ENCODE measurements around the gene CMTM4. TPM values are rescaled to one million over a fixed set of nuclear protein-coding genes. Genes with fewer than 3 reads are reported as not detected.

CMTM4 gene
- polyA plus RNA-seq, 1 of the 3 experiments (the other 2 are of a cell fraction): 21.7 TPM

DNA sequence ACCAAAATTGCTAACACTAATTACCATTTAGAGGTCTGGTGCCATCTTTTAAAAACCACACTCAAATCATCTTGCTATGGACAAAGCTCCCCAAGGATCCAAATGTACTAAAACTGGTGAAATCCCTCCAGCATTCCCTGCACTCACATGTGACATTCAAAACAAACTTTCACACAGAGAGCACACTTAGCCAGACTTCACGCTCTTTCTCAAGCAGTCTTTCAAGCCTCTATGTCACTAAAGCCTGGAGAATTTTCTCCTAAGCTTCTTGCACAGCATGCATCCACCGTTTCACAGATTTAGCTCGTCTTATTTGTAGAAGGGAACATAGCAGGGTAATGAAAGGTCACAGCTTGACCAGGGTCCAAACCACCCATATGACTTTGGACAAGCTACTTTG is 72.8 kb downstream of the CMTM4 start:
- Histone ChIP-seq H3K9ac (no peak overlapping the region), H3K4me2 (no peak overlapping the region), H3K27ac (ENCODE audit: low read depth in 2 of 2, low read length in 1 of 2) (no peak overlapping the region), H3K9me3 (no peaks in the 10 kb centered on the region), H3F3A (replicated peaks; ENCODE audit: insufficient read depth) (peaks cover 7% of the 10 kb centered on the region), H3K4me1 (ENCODE audit: control insufficient read depth in 1 of 2, insufficient read depth in 2 of 2, low read depth in 1 of 2, low read length in 1 of 2) (peaks cover under 1 to 18% of the 10 kb centered on the region in 2 experiments; a peak in 3 of 4 replicates), H3K9me2 (no peaks in the 10 kb centered on the region), H2AFZ (ENCODE audit: low read depth) (no peak overlapping the region), H4K20me1 (ENCODE audit: insufficient read depth) (no peaks in the 10 kb centered on the region), H3K36me3 (replicated peaks in 1 of 2; ENCODE audit: control insufficient read depth in 1 of 2, insufficient read depth in 2 of 2, low read length in 1 of 2) (peaks cover 0 to 11% of the 10 kb centered on the region in 2 experiments), H3K27me3 (ENCODE audit: insufficient read depth) (no peaks in the 10 kb centered on the region), H3K79me2 (ENCODE audit: insufficient read depth) (no peaks in the 10 kb centered on the region), H3K4me3 (ENCODE audit: low read depth in 2 of 2, low read length in 1 of 2) (no peak overlapping the region)
- POLR2A ChIA-PET: no interaction called here
- DNase-seq: no peak
- TF ChIP-seq SMC3 (IDR thresholded peaks at IDR 0.05; ENCODE audit: low read depth, low read length) (no peak), MXI1 (IDR thresholded peaks at IDR 0.05; ENCODE audit: low read depth, low read length) (no peak), RXRA (IDR thresholded peaks at IDR 0.05; ENCODE audit: borderline replicate concordance, low read depth) (no peak), EP300 (IDR thresholded peaks at IDR 0.05; ENCODE audit: borderline replicate concordance in 1 of 2, low read depth in 1 of 2, low read length in 1 of 2) (no peak), GATA2 (CRISPR knock-in tag; IDR thresholded peaks at IDR 0.05) (no peak)
- TF ChIP-seq, protein P1, sequence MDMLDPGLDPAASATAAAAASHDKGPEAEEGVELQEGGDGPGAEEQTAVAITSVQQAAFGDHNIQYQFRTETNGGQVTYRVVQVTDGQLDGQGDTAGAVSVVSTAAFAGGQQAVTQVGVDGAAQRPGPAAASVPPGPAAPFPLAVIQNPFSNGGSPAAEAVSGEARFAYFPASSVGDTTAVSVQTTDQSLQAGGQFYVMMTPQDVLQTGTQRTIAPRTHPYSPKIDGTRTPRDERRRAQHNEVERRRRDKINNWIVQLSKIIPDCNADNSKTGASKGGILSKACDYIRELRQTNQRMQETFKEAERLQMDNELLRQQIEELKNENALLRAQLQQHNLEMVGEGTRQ (IDR thresholded peaks at IDR 0.05; ENCODE audit: borderline replicate concordance, low read depth, low read length): no peak
- TF ChIP-seq, protein P2, sequence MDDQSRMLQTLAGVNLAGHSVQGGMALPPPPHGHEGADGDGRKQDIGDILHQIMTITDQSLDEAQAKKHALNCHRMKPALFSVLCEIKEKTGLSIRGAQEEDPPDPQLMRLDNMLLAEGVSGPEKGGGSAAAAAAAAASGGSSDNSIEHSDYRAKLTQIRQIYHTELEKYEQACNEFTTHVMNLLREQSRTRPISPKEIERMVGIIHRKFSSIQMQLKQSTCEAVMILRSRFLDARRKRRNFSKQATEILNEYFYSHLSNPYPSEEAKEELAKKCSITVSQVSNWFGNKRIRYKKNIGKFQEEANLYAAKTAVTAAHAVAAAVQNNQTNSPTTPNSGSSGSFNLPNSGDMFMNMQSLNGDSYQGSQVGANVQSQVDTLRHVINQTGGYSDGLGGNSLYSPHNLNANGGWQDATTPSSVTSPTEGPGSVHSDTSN (IDR thresholded peaks at IDR 0.05): no peak
- CTCF ChIA-PET: interaction anchor here (1.0 to 2.8 kb wide), 3 partner anchors 16 to 249 kb away, joined by 3 to 26 read pairs (median 8); no protein-coding TSS in a partner anchor
- 94% methylated on average over 3 of the region's 3 CpGs for WGBS (ENCODE audit: low lambda C conversion rate)

DNA sequence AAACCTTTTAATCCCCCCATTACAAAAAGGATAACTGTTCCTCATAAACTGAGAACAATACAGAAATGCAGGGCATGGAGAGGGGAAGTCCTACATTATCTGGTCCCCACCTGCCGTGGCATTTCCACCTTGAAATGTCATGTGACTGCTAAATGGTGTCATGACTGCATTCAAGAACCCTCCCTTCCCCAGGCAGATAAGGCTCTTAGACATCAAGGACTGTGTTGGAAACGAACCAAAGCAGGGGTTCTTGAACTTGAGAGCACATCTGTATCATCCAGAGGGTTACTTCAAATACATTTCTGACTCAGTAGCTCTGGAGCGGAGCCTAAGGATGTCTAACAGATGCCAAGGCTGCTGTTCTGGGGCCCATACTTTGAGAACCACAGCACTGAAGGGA is 73.7 kb downstream of the CMTM4 start:
- DNase-seq: no peak
- H3K79me2 ChIP-seq (ENCODE audit: insufficient read depth): no peaks in the 10 kb centered on the region
- CTCF ChIA-PET: interaction anchor here (1.0 to 2.8 kb wide), 2 partner anchors 15 to 28 kb away, joined by 3 to 26 read pairs; no protein-coding TSS in a partner anchor
- TF ChIP-seq POLR2AphosphoS5 (IDR thresholded peaks at IDR 0.05; ENCODE audit: low read depth, low read length) (no peak), MXI1 (IDR thresholded peaks at IDR 0.05; ENCODE audit: low read depth, low read length) (no peak), NRF1 (IDR thresholded peaks at IDR 0.05; ENCODE audit: low read depth, low read length) (no peak), FOSL2 (IDR thresholded peaks at IDR 0.05; ENCODE audit: borderline replicate concordance, low read depth) (no peak), CHD2 (IDR thresholded peaks at IDR 0.05; ENCODE audit: low read length, partially characterized antibody) (no peak), YY1 (IDR thresholded peaks at IDR 0.05; ENCODE audit: low read depth) (no peak), MEF2A (IDR thresholded peaks at IDR 0.05; ENCODE audit: borderline replicate concordance, low read depth) (no peak), TCF12 (IDR thresholded peaks at IDR 0.05) (no peak), TAF1 (IDR thresholded peaks at IDR 0.05; ENCODE audit: borderline replicate concordance, low read depth, low read length) (no peak), JUND (IDR thresholded peaks at IDR 0.05) (no peak), ELF1 (IDR thresholded peaks at IDR 0.05) (no peak), SIN3A (IDR thresholded peaks at IDR 0.05; ENCODE audit: borderline replicate concordance, low read depth, low read length) (no peak), FOXJ3 (CRISPR knock-in tag; IDR thresholded peaks at IDR 0.05) (no peak), EZH2phosphoT487 (IDR thresholded peaks at IDR 0.05; ENCODE audit: borderline replicate concordance, low read depth) (no peak), RAD21 (IDR thresholded peaks at IDR 0.05; ENCODE audit: low read length) (no peak)
- TF ChIP-seq, protein P3, sequence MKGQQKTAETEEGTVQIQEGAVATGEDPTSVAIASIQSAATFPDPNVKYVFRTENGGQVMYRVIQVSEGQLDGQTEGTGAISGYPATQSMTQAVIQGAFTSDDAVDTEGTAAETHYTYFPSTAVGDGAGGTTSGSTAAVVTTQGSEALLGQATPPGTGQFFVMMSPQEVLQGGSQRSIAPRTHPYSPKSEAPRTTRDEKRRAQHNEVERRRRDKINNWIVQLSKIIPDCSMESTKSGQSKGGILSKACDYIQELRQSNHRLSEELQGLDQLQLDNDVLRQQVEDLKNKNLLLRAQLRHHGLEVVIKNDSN (IDR thresholded peaks at IDR 0.05; ENCODE audit: borderline replicate concordance, low read depth): no peak
- TF ChIP-seq, protein P4, sequence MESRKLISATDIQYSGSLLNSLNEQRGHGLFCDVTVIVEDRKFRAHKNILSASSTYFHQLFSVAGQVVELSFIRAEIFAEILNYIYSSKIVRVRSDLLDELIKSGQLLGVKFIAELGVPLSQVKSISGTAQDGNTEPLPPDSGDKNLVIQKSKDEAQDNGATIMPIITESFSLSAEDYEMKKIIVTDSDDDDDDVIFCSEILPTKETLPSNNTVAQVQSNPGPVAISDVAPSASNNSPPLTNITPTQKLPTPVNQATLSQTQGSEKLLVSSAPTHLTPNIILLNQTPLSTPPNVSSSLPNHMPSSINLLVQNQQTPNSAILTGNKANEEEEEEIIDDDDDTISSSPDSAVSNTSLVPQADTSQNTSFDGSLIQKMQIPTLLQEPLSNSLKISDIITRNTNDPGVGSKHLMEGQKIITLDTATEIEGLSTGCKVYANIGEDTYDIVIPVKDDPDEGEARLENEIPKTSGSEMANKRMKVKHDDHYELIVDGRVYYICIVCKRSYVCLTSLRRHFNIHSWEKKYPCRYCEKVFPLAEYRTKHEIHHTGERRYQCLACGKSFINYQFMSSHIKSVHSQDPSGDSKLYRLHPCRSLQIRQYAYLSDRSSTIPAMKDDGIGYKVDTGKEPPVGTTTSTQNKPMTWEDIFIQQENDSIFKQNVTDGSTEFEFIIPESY (IDR thresholded peaks at IDR 0.05; ENCODE audit: borderline replicate concordance, low read depth): no peak
- H3K36me3 ChIP-seq (replicated peaks in 1 of 2; ENCODE audit: control insufficient read depth in 1 of 2, insufficient read depth in 2 of 2, low read length in 1 of 2): peaks cover 0 to 11% of the 10 kb centered on the region in 2 experiments
- 75% methylated on average over 3 of the region's 3 CpGs for WGBS (ENCODE audit: low lambda C conversion rate)
- H3K4me1 ChIP-seq (ENCODE audit: control insufficient read depth in 1 of 2, insufficient read depth in 2 of 2, low read depth in 1 of 2, low read length in 1 of 2): peaks cover 10 to 23% of the 10 kb centered on the region in 2 experiments
- no peak overlapping the region for H3K27ac ChIP-seq (ENCODE audit: low read depth in 2 of 2, low read length in 1 of 2)
- peaks cover 14% of the 10 kb centered on the region for H3F3A ChIP-seq (replicated peaks; ENCODE audit: insufficient read depth)
- H3K4me2 ChIP-seq: no peak overlapping the region
- H3K9me2 ChIP-seq: no peaks in the 10 kb centered on the region
- no peak overlapping the region for H2AFZ ChIP-seq (ENCODE audit: low read depth)
- H3K27me3 ChIP-seq (ENCODE audit: insufficient read depth): no peaks in the 10 kb centered on the region
- H3K4me3 ChIP-seq (ENCODE audit: low read depth in 2 of 2, low read length in 1 of 2): no peak overlapping the region
- POLR2A ChIA-PET: no interaction called here
- H4K20me1 ChIP-seq (ENCODE audit: insufficient read depth): no peaks in the 10 kb centered on the region
- no peaks in the 10 kb centered on the region for H3K9me3 ChIP-seq
- H3K9ac ChIP-seq: no peak overlapping the region
